MCF 10A (cell line): Measurements from ENCODE around the gene TNFAIP1. TPM values are rescaled to one million over a fixed set of nuclear protein-coding genes. Genes with fewer than 3 reads are reported as not detected.

Source experiments
- BruUV-seq: library from RNA; stranded (reverse); fragments of 400-500 nt; replicated peaks from 2 replicates; lab custom pipeline; 2021; lab: Mats Ljungman, UMichigan
- CTCF ChIA-PET: fragments of 300-600 bp; sonication (Branson Sonifier 250); formaldehyde crosslinking; extraction: SDS; loops from one replicate; lab custom pipeline; 2021; ENCODE audit warnings: antibody characterized with exemption, inconsistent platforms; lab: Yijun Ruan, JAX
- POLR2A ChIA-PET: fragments of 300-600, 350-650 bp; sonication (Branson Sonifier 250); formaldehyde crosslinking; extraction: SDS; loops from one replicate; lab custom pipeline; 2020; ENCODE audit warnings: antibody characterized with exemption, inconsistent platforms; lab: Yijun Ruan, JAX
- DNase-seq: peaks from one replicate; pipeline ENCODE4 v3.0.0-alpha.2; 2018; ENCODE audit not compliant: unreplicated experiment
- H3K27ac Mint-ChIP-seq: one replicate; pipeline ENCODE4 v1.8.0; 2022; ENCODE audit warnings: mild to moderate bottlenecking, low read depth, mixed read lengths; ENCODE audit not compliant: unreplicated experiment
- H3K27me3 Mint-ChIP-seq: one replicate; pipeline ENCODE4 v1.8.0; 2022; ENCODE audit warnings: mixed read lengths; ENCODE audit not compliant: insufficient read depth, unreplicated experiment
- H3K36me3 Mint-ChIP-seq: one replicate; pipeline ENCODE4 v1.8.0; 2022; ENCODE audit warnings: mild to moderate bottlenecking, moderate library complexity, mixed read lengths; ENCODE audit not compliant: insufficient read depth, unreplicated experiment
- H3K4me1 Mint-ChIP-seq: one replicate; pipeline ENCODE4 v1.8.0; 2022; ENCODE audit warnings: mixed read lengths; ENCODE audit not compliant: insufficient read depth, unreplicated experiment
- H3K4me3 Mint-ChIP-seq: one replicate; pipeline ENCODE4 v1.8.0; 2022; ENCODE audit warnings: mild to moderate bottlenecking, moderate library complexity, mixed read lengths; ENCODE audit not compliant: unreplicated experiment
- H3K9me3 Mint-ChIP-seq: one replicate; pipeline ENCODE4 v1.8.0; 2022; ENCODE audit warnings: mixed read lengths; ENCODE audit not compliant: unreplicated experiment
- intact Hi-C: fragments of 100-400 bp; cut with micrococcal nuclease; formaldehyde crosslinking; loops from 2 replicates; pipeline ENCODE4 v1.14.1; 2022
- total RNA-seq: library from RNA; stranded (reverse); gene quantifications from 2 replicates; pipeline ENCODE4 v1.2.3, GENCODE V29; 2022
- TF ChIP-seq, protein P1 (sequence below): fragments of 200-600 bp; IDR thresholded peaks from one replicate; pipeline ENCODE4 v1.8.0; 2022; ENCODE audit warnings: antibody characterized with exemption, mild to moderate bottlenecking; ENCODE audit not compliant: unreplicated experiment

The TNFAIP1 gene
- total RNA-seq, 1 experiment from 2014 or later, result 65.0 TPM

DNA sequence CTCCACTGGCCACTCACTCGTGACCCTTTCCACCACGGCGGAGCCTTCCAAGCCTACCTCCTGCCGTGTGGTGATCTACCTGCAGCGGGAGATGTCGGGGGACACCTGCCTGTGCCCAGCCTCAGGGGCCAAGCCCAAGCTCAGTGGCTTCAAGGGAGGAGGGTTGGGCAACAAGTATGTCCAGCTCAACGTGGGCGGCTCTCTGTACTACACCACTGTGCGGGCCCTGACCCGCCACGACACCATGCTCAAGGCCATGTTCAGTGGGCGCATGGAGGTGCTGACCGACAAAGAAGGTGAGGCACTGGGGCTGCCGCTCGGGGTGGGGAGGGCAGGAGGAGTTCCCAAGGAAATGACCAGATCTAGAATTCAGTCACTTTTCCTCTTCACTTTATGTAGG is 3.9 kb downstream of the TNFAIP1 start:
- Mint-ChIP-seq H3K4me1 (peaks cover 28% of the 10 kb centered on the region), H3K36me3 (peaks cover 51% of the 10 kb centered on the region), H3K9me3 (no peaks in the 10 kb centered on the region), H3K27ac (no peak overlapping the region), H3K4me3 (no peak overlapping the region), H3K27me3 (no peaks in the 10 kb centered on the region)
- CTCF ChIA-PET, result interaction anchor here (2.6 kb wide), 1 partner anchor 107 kb away, joined by 13 read pairs; no protein-coding TSS in a partner anchor
- POLR2A ChIA-PET, result interaction anchor here (0.9 kb wide), 1 partner anchor 9 kb away, joined by 3 read pairs; no protein-coding TSS in a partner anchor
- intact Hi-C loops, result loop anchor here (5.0 to 10.0 kb wide), 4 partner anchors 78 to 205 kb away; no protein-coding TSS in a partner anchor
- BruUV-seq, result no TSS peak
- DNase-seq, result no peak
- TF ChIP-seq, protein P1, sequence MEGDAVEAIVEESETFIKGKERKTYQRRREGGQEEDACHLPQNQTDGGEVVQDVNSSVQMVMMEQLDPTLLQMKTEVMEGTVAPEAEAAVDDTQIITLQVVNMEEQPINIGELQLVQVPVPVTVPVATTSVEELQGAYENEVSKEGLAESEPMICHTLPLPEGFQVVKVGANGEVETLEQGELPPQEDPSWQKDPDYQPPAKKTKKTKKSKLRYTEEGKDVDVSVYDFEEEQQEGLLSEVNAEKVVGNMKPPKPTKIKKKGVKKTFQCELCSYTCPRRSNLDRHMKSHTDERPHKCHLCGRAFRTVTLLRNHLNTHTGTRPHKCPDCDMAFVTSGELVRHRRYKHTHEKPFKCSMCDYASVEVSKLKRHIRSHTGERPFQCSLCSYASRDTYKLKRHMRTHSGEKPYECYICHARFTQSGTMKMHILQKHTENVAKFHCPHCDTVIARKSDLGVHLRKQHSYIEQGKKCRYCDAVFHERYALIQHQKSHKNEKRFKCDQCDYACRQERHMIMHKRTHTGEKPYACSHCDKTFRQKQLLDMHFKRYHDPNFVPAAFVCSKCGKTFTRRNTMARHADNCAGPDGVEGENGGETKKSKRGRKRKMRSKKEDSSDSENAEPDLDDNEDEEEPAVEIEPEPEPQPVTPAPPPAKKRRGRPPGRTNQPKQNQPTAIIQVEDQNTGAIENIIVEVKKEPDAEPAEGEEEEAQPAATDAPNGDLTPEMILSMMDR, result no peak

DNA sequence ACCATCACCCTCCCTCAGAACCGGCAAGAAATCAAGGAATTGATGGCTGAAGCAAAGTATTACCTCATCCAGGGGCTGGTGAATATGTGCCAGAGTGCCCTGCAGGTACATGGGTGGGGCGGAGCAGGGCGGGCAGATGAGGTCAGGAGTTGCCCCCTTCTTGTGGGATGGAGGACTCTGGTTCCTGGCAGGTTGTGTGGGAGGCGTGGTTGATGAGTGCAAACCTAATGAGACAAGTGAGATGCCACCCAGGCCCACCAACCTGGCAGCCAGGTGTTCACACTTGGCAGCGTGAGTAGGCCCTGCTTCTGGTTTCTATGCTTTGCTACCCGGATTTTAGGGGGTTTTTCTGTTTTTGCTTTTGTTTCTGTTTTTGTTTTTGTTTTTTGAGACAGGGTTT is 4.8 kb downstream of the TNFAIP1 start:
- Mint-ChIP-seq H3K36me3 (peaks cover 60% of the 10 kb centered on the region), H3K4me3 (no peak overlapping the region), H3K9me3 (no peaks in the 10 kb centered on the region), H3K4me1 (peaks cover 23% of the 10 kb centered on the region), H3K27me3 (no peaks in the 10 kb centered on the region), H3K27ac (no peak overlapping the region)
- DNase-seq, result no peak
- TF ChIP-seq, protein P1, result no peak
- no TSS peak for BruUV-seq
- POLR2A ChIA-PET, result no interaction called here
- intact Hi-C loops, result no loop called here
- CTCF ChIA-PET, result no interaction called here

DNA sequence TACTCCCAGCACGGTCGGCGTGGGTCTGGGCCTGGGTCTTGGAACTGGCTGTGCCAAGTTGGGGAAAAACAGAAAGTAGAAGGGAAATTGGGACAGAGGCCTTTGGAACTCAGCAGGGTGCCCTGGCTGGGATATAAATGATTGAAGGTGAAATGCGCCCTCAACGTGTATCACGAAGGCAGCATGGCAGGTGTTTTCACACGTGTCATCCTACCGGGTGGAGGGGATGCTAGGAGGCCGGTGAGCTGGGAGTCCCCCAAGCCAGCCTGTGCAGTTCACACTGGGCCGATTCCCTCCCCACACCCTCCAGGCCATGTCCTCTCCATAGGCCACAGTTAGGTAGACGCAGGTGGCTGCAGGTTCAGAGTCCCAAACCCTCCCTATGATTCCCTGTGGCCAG is 6.0 kb downstream of the TNFAIP1 start:
- intact Hi-C loops, result no loop called here
- Mint-ChIP-seq H3K27me3 (no peaks in the 10 kb centered on the region), H3K36me3 (peaks cover 63% of the 10 kb centered on the region), H3K4me1 (peaks cover 23% of the 10 kb centered on the region), H3K4me3 (no peak overlapping the region), H3K9me3 (no peaks in the 10 kb centered on the region), H3K27ac (no peak overlapping the region)
- TF ChIP-seq, protein P1, result no peak
- no TSS peak for BruUV-seq
- POLR2A ChIA-PET, result no interaction called here
- DNase-seq, result no peak
- CTCF ChIA-PET, result interaction anchor here (1.1 kb wide), 1 partner anchor 13 kb away, joined by 3 read pairs; no protein-coding TSS in a partner anchor

DNA sequence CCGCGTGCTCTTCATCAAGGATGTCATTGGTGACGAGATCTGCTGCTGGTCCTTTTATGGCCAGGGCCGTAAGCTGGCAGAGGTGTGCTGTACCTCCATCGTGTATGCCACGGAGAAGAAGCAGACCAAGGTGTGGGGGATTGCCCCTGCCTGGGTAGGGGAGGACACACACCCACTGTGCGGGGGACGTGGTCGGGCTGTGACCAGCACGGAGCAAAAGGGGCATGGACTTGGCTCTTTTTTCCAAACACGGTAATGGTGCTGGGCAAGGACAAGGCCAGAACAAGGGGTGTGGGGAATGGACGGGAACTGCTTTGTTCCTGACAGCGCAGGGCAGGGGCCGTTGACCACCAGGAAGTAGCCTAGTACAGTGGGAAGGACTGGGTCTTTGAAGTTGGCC is 6.8 kb downstream of the TNFAIP1 start:
- no peaks in the 10 kb centered on the region for H3K27me3 Mint-ChIP-seq
- no TSS peak for BruUV-seq
- intact Hi-C loops, result no loop called here
- H3K4me3 Mint-ChIP-seq, result no peak overlapping the region
- peaks cover 22% of the 10 kb centered on the region for H3K4me1 Mint-ChIP-seq
- H3K27ac Mint-ChIP-seq, result no peak overlapping the region
- no peaks in the 10 kb centered on the region for H3K9me3 Mint-ChIP-seq
- peaks cover 71% of the 10 kb centered on the region for H3K36me3 Mint-ChIP-seq
- CTCF ChIA-PET, result interaction anchor here (1.1 to 2.4 kb wide), 2 partner anchors 14 to 74 kb away, joined by 3 to 6 read pairs; no protein-coding TSS in a partner anchor
- TF ChIP-seq, protein P1, result no peak
- POLR2A ChIA-PET, result interaction anchor here (0.6 to 1.2 kb wide), 2 partner anchors 16 to 110 kb away, joined by 3 read pairs; partner anchors contain the start of gene POLDIP2
- DNase-seq, result no peak
